Astrocyte of the spinal cord (primary cell): Measurements from ENCODE around the gene C11orf65.

ENCODE experiments used
- DNase-seq: peaks from one replicate; pipeline ENCODE4 v3.0.0; 2011; ENCODE audit warnings: low read depth, low spot score
- H3K4me3 ChIP-seq: 2 replicates; pipeline ENCODE4 v1.5.1; 2011; ENCODE audit warnings: low read depth, mild to moderate bottlenecking, low read length, moderate library complexity
- CTCF ChIP-seq: IDR thresholded peaks from 2 replicates; pipeline ENCODE4 v1.5.1; 2012; ENCODE audit warnings: low read depth, mild to moderate bottlenecking, low read length, inconsistent platforms
- in situ Hi-C: cut with HindIII; loops from 2 replicates; pipeline ENCODE4 v1.10.0; 2017; ENCODE audit warnings: low sequenced_read_pairs

C11orf65 gene

GRCh38 chr11:108500721-108501120, 33.4 kb upstream of the C11orf65 start:
- in situ Hi-C loops = no loop called here
- TF ChIP-seq CTCF = no peak
- no peak for DNase-seq

DNA sequence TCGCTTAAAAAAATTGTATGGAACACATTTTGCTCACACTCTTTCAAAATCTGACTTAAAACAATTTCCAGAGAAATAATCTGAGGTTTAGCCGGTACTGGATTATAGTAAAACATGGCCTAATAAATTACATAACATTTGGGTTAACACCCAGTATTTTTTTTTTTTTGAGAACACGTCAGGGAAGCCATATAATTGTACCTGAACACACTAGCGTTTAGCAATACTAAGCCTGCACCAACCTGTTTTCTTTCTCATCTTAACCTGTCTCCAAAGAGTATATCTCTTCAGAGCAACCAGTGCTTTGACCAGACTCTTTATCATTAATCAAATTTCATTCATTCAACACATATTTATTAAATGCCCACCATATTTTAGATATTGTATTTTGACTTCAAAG, 32.8 kb upstream of the C11orf65 start:
- no peak for DNase-seq
- no peak overlapping the region for H3K4me3 ChIP-seq
- TF ChIP-seq CTCF = no peak
- in situ Hi-C loops = no loop called here

More at GRCh38 chr11:108500721-108501120, 33.4 kb upstream of the C11orf65 start:
- no peak overlapping the region for H3K4me3 ChIP-seq

- no peak for TF ChIP-seq CTCF
- H3K4me3 ChIP-seq = peak overlapping the region; percentile 53
- in situ Hi-C loops = no loop called here
Observed at GRCh38 chr11:108498816-108499408, 31.6 kb upstream of the C11orf65 start.

DNA sequence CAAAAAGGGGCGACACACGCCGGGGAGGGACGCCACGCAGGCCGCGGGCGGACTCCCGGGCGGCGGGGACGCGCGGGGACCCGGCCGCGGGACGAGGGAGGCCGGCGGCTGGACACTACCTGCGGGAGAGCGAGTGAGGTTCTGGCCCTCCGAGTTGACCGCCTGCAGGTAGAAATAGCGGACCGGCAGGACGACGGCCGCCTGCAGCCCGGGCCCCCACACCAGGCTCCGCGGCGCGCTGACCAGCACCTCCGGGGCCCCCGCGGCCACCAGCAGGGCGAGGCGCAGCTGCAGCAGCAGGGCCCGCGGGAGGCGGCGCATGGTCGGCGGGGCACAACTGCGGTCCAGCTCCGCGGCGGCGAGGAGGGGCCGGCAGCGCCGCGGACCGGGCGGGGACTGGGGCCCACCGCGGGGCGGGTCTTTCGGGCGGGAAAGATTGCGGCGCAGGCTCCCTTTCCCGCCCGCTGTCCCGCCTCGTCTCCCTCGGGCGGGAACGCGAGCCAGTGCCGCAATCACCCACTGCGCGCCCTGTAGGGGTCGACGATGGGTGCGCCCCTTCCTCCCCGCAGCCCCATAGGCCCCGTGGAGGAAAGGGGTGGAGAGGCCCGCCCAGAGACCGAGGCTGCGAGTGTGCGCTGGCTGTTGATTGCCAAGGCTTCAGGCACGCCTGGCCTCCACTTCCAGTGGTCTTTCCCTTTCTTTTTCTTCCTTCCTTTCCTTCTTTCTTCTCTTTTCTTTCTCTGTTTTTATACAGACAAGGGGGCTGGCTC, 30.9 kb upstream of the C11orf65 start, which contains the start of gene POGLUT3:
POGLUT3 (minus strand) TSS at position 339 of the 770 bp plus-strand sequence; CDS start at position 321, 18 bp downstream.
- peak; percentile 55 for DNase-seq
- no peak for TF ChIP-seq CTCF
- in situ Hi-C loops = no loop called here
- peak within 1 kb of the TSS; percentile 53 for H3K4me3 ChIP-seq

More at GRCh38 chr11:108498816-108499408, 31.6 kb upstream of the C11orf65 start:
- no peak for DNase-seq

DNA sequence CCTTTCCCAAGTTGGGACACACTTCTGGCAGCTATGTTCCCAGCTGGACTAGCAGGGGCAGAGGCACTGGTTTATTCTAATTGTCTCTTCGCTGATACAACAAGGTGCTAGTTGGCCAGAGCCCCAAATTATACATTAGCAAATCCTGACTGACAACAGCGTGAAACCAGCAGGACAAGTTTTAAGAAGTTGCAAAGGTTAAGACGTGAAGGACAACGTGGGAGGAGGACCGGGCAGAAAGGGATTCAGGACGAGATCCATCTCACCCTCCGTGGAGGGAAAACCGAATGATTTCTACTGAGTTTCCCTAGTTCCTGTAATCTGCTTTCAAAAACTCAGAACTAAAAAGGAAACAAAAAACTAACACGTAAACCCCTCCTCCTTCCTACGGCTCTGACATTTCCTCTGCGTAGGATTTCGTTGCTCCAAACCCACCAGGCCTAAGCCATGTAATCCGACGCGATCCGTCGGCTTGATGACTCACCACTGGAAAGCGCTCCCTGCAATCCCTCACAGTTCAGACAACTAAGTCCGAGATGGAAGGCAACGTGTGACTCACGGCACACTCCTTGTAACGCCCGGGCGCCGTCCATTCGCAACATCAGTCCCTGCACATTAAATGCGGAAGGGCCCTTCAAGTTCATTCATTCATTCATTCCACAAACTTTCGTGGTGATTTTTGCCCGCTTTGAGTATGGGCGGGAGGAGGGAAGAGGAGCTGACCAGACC, 30.2 kb upstream of the C11orf65 start:
- H3K4me3 ChIP-seq = peak overlapping the region; percentile 53
- in situ Hi-C loops = no loop called here
- no peak for TF ChIP-seq CTCF
- peak; percentile 99 for DNase-seq

GRCh38 chr11:108496643-108497256, 29.4 kb upstream of the C11orf65 start:
- peak; percentile 29 for DNase-seq
- in situ Hi-C loops = no loop called here
- no peak for TF ChIP-seq CTCF
- H3K4me3 ChIP-seq = peak overlapping the region; percentile 53
